ENCODE data around the gene PARVA. TPM values are rescaled to one million over a fixed set of nuclear protein-coding genes. Genes with fewer than 3 reads are reported as not detected.

The PARVA gene
- total and polyA plus RNA-seq, 2 of the 4 experiments (the other 2 are of a cell fraction): 65.2 to 80.2 TPM

DNA sequence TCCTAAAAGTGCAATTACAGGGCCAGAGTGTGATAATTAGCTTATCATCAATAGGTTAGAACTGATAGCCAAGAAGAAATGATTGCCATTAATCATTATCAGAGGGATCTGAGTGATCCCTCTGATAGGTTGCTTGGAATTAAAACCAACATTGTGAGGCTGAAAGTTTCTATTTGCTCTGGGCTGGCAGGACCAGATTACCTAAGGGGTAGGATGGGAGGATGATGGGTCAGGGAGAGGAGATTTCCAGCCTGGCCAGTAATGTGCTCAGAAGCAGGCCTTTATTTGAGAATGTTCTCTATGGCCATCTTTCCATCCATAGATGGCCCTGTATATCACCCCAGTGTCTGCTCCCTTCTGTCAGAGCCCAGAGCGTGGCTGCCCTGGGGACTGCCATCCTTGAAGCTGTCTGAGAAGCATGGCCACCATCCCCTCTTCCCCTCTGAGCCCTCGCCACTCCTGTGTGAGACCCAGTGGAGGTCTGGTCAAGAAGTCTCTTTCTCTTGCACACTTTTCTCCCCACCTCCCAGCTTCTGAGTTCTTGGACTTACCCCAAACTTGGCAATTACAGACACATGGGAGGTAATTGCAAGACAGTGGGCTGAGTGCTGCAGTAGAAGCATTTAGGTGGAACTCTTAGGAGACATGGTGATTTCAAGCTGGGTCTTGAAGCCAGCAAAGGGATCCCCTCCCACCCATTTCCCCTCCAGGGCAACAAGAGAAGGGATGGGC, 11.7 kb downstream of the PARVA start:
- DNase-seq: no peak
- POLR2A ChIA-PET (ENCODE audit: unreplicated experiment): interaction anchor here (0.9 kb wide), 1 partner anchor 12 kb away, joined by 3 read pairs; no protein-coding TSS in a partner anchor
- Histone ChIP-seq H3K18ac (ENCODE audit: low read depth, low read length) (no peak overlapping the region), H3K9me3 (ENCODE audit: control insufficient read depth, insufficient read depth, low read length) (peaks cover 3% of the 10 kb centered on the region; the same call in 1 of the 2 replicates), H3K56ac (ENCODE audit: extremely low read depth, insufficient read depth, low read length) (no peak overlapping the region), H4K8ac (ENCODE audit: low read depth in 2 of 2, low read length in 2 of 2) (no peak overlapping the region), H3K36me3 (ENCODE audit: control insufficient read depth, insufficient read depth, low read length) (peaks cover 11% of the 10 kb centered on the region), H3K9ac (ENCODE audit: low read depth, low read length) (no peak overlapping the region), H3K9me1 (ENCODE audit: insufficient read depth, low read length) (peaks cover 47% of the 10 kb centered on the region), H4K20me1 (ENCODE audit: insufficient read depth, low read length) (peaks cover 84% of the 10 kb centered on the region), H4K91ac (ENCODE audit: insufficient read depth, low read depth, low read length) (no peak overlapping the region), H2AFZ (replicated peaks; ENCODE audit: low read length, poor library complexity) (no peak overlapping the region), H3K27me3 (ENCODE audit: control insufficient read depth, insufficient read depth, low read length) (no peaks in the 10 kb centered on the region), H3K14ac (replicated peaks; ENCODE audit: low read depth, low read length) (no peak overlapping the region), H2BK20ac (ENCODE audit: low read depth, low read length) (no peak overlapping the region), H2BK120ac (ENCODE audit: low read depth, low read length) (no peak overlapping the region), H3K4me1 (ENCODE audit: control insufficient read depth, insufficient read depth, low read length) (peaks cover 38% of the 10 kb centered on the region), H3K4me3 (ENCODE audit: insufficient read depth, low read depth, low read length) (no peak overlapping the region), H2AK9ac (replicated peaks; ENCODE audit: low read depth, low read length, poor library complexity) (no peak overlapping the region), H3K23ac (ENCODE audit: low read depth, low read length) (peak overlapping the region; percentile 7; the same call in 1 of the 2 replicates), H3K4me2 (ENCODE audit: low read depth, low read length) (no peak overlapping the region), H4K5ac (ENCODE audit: low read depth, low read length) (no peak overlapping the region), H3K4ac (ENCODE audit: low read depth, low read length) (no peak overlapping the region), H2BK5ac (ENCODE audit: low read depth, low read length, poor library complexity, severe bottlenecking) (no peak overlapping the region), H3K79me1 (ENCODE audit: low read depth in 1 of 2, low read length in 2 of 2) (peaks cover 34 to 90% of the 10 kb centered on the region in 2 experiments), H2BK15ac (ENCODE audit: low read depth, low read length) (no peak overlapping the region), H2AK5ac (ENCODE audit: low read depth, low read length) (peak overlapping the region; percentile 11; the same call in 1 of the 2 replicates), H3K27ac (ENCODE audit: insufficient read depth, low read length) (no peak overlapping the region; the same call in 1 of the 2 replicates)
- intact Hi-C loops (cut with micrococcal nuclease) (no loop called here), dilution Hi-C loops (cut with HindIII; ENCODE audit: low sequenced_read_pairs, unreplicated experiment) (no loop called here), in situ Hi-C loops (cut with MboI; ENCODE audit: low sequenced_read_pairs) (no loop called here)
- WGBS, 2 experiments (ENCODE audit: extremely low coverage in 2 of 2, insufficient read length in 1 of 2): no CpG with 5 or more reads among the region's 2 CpGs
- BruUV-seq (replicated peaks): no TSS peak
- CTCF ChIA-PET: no interaction called here
- ATAC-seq (ENCODE audit: low read depth): no peak
- no peak for TF ChIP-seq RAD21 (IDR thresholded peaks at IDR 0.05; ENCODE audit: low read length)
- TF ChIP-seq CEBPB (IDR thresholded peaks at IDR 0.05; ENCODE audit: low read depth, low read length): no peak
- no peak for TF ChIP-seq POLR2A (IDR thresholded peaks at IDR 0.05; ENCODE audit: low read depth, low read length)
- no peak for TF ChIP-seq MXI1 (IDR thresholded peaks at IDR 0.05; ENCODE audit: borderline replicate concordance, low read depth, low read length)
- TF ChIP-seq MAFK (IDR thresholded peaks at IDR 0.05; ENCODE audit: low read depth, low read length): no peak
- TF ChIP-seq, protein P1, sequence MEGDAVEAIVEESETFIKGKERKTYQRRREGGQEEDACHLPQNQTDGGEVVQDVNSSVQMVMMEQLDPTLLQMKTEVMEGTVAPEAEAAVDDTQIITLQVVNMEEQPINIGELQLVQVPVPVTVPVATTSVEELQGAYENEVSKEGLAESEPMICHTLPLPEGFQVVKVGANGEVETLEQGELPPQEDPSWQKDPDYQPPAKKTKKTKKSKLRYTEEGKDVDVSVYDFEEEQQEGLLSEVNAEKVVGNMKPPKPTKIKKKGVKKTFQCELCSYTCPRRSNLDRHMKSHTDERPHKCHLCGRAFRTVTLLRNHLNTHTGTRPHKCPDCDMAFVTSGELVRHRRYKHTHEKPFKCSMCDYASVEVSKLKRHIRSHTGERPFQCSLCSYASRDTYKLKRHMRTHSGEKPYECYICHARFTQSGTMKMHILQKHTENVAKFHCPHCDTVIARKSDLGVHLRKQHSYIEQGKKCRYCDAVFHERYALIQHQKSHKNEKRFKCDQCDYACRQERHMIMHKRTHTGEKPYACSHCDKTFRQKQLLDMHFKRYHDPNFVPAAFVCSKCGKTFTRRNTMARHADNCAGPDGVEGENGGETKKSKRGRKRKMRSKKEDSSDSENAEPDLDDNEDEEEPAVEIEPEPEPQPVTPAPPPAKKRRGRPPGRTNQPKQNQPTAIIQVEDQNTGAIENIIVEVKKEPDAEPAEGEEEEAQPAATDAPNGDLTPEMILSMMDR (conservative IDR thresholded peaks at IDR 0.05; ENCODE audit: low read depth, low read length): no peak
- no peak for TF ChIP-seq RCOR1 (IDR thresholded peaks at IDR 0.05; ENCODE audit: insufficient replicate concordance, low read length)
- no peak for TF ChIP-seq SMC3 (IDR thresholded peaks at IDR 0.05; ENCODE audit: low read depth, low read length)
- no peak for TF ChIP-seq FOS (IDR thresholded peaks at IDR 0.05; ENCODE audit: low read depth, low read length)
- no peak for TF ChIP-seq RFX5 (IDR thresholded peaks at IDR 0.05; ENCODE audit: low read depth, low read length)
- TF ChIP-seq, protein P2, sequence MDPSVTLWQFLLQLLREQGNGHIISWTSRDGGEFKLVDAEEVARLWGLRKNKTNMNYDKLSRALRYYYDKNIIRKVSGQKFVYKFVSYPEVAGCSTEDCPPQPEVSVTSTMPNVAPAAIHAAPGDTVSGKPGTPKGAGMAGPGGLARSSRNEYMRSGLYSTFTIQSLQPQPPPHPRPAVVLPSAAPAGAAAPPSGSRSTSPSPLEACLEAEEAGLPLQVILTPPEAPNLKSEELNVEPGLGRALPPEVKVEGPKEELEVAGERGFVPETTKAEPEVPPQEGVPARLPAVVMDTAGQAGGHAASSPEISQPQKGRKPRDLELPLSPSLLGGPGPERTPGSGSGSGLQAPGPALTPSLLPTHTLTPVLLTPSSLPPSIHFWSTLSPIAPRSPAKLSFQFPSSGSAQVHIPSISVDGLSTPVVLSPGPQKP (IDR thresholded peaks at IDR 0.05; ENCODE audit: borderline replicate concordance, low read depth, low read length): no peak
- TF ChIP-seq BHLHE40 (IDR thresholded peaks at IDR 0.05; ENCODE audit: low read depth, low read length): no peak
